GM12864 (cell line): ENCODE measurements around the gene EXOC3L1.

Experiments
- DNase-seq: peaks from one replicate; pipeline ENCODE4 v3.0.0-alpha.2; 2011; ENCODE audit warnings: low read depth
- H3K4me3 ChIP-seq: 2 replicates; pipeline ENCODE4 v1.5.1; 2011; ENCODE audit warnings: mild to moderate bottlenecking, low read depth, low read length, control low read depth
- TF ChIP-seq, protein P1 (sequence below): IDR thresholded peaks from 2 replicates; pipeline ENCODE4 v1.5.1; 2011; ENCODE audit warnings: low read depth, mild to moderate bottlenecking, moderate library complexity, low read length, control low read depth, inconsistent platforms; ENCODE audit errors: missing control alignments

Gene EXOC3L1

DNA sequence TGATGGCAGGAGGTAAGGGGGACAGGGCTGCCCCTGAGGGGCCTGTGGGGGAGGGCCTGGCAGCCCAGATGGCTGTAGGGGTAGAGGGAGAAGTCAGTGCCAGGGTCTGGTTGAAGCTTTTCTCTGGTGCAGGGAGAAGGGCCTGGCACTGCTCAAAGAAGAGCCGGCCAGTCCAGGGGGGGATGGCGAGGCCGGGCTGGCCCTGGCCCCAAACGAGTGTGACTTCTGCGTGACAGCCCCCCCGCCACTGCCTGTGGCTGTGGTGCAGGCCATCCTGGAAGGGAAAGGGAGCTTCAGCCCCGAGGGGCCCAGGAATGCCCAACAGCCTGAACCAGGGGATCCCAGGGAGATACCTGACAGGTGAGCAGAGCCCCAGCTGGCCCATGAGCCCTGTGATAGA is 22.3 kb downstream of the EXOC3L1 start:
- DNase-seq, result no peak
- TF ChIP-seq, protein P1, sequence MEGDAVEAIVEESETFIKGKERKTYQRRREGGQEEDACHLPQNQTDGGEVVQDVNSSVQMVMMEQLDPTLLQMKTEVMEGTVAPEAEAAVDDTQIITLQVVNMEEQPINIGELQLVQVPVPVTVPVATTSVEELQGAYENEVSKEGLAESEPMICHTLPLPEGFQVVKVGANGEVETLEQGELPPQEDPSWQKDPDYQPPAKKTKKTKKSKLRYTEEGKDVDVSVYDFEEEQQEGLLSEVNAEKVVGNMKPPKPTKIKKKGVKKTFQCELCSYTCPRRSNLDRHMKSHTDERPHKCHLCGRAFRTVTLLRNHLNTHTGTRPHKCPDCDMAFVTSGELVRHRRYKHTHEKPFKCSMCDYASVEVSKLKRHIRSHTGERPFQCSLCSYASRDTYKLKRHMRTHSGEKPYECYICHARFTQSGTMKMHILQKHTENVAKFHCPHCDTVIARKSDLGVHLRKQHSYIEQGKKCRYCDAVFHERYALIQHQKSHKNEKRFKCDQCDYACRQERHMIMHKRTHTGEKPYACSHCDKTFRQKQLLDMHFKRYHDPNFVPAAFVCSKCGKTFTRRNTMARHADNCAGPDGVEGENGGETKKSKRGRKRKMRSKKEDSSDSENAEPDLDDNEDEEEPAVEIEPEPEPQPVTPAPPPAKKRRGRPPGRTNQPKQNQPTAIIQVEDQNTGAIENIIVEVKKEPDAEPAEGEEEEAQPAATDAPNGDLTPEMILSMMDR, result no peak
- H3K4me3 ChIP-seq, result no peak overlapping the region

DNA sequence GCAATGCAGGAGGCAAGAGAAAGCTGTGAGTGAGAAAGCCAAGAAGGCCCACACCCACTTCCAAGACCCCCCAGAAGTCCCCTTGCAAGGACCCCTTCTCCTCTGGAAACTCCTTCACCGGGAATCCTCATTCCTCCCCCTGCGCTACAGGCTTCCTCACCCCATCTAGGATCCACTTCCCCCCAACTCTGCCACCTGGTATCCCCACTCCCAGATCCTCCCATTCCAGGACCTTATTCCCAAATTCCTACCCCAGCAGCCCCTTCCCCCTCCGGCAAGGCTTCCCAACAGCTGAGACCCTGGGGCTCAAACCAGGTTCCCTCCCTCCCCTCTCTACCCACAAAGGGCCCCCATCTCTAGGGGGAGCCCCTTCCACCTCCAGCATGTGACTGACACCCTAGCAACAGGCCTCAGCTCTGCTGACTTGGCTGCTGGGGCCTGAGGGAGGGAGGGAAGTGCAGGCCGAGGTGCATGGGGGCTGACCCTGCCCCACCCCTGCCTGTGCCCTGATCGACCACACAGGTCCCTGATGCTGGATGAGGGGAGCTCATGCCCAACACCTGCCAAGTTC is 23.3 kb downstream of the EXOC3L1 start:
- H3K4me3 ChIP-seq, result no peak overlapping the region
- TF ChIP-seq, protein P1, result no peak
- no peak for DNase-seq

DNA sequence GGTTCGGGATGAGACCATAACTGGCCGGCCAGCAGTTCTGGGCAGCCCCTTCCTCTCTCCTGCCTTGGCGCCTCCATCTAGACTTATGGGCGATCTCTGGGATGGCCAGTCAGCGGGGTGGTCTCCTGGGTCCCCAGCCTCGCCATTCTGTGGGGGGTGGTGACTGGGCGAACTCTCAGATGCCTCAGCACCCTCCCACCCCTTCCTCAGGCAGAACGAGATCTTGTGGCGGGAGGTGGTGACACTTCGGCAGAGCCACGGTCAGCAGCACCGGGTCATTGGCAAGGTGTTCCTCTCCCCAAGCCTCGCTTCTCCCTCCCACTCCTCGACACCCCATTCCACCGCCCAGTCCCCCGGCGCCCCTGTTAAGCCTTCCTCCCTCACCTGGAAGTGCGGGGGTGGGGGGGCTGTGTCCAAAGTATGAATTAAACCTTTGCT is 23.8 kb downstream of the EXOC3L1 start:
- TF ChIP-seq, protein P1, result no peak
- no peak for DNase-seq
- no peak overlapping the region for H3K4me3 ChIP-seq

DNA sequence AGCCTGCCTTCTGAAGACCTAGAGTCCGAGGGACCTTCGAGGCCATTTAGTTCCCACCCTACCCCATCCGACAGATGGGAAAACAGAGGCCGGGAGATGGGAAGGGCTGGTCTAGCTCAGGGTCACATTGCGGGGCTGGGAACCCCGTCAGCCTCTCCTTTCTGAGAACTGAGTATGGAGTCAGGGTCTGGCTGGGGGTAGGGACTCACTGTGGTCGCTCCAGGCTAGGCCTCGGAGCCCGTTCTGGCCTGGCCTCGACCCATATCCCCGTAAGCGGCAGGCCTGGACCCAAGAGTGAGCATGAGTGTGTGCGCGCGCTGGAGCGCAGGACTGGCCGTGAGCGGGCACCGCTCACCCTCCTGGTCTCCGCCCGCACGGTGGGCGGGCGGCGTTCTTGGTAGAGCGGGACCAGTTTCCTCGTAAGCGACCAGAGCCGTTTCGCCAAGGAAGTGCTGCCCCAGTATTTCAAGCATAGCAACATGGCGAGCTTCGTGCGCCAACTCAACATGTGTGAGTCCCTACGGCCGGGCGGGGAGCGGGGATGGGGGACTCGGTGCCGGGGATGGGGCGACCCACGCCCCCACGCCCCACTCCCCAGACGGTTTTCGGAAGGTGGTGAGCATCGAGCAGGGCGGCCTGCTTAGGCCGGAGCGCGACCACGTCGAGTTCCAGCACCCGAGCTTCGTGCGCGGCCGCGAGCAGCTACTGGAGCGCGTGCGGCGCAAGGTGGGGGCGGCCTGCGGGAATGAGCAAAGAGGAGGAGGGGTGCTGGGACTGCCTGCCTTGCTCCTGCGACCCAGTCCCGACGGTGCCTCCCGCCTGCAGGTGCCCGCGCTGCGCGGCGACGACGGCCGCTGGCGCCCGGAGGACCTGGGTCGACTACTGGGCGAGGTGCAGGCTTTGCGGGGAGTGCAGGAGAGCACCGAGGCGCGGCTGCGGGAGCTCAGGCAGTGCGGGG is 24.5 kb downstream of the EXOC3L1 start:
- DNase-seq, result no peak
- no peak overlapping the region for H3K4me3 ChIP-seq
- TF ChIP-seq, protein P1, result no peak

DNA sequence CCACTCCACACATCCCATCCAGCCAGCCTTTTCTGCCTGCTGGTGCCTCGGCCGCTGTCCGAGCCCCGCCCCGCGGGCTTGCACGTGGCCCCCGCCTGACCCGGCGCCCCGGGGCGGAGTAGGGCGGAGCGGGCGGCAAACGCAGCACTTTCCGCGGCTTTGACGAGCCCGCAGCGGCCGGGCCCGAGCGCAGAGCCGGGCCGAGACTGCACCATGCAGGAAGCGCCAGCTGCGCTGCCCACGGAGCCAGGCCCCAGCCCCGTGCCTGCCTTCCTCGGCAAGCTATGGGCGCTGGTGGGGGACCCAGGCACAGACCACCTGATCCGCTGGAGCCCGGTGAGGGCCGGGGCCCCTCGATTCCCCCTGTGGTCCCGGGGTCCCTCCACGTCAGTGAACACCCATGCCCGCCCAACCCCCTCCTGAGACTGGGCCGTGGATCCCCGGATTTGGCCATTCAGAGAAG is 25.3 kb downstream of the EXOC3L1 start, which contains the start of gene HSF4:
HSF4 (plus strand) TSS at position 147 of the 463 bp plus-strand sequence; CDS start at position 214, 67 bp downstream.
- peak within 1 kb of the TSS; percentile 42 for H3K4me3 ChIP-seq
- DNase-seq, result no peak
- TF ChIP-seq, protein P1, result no peak

DNA sequence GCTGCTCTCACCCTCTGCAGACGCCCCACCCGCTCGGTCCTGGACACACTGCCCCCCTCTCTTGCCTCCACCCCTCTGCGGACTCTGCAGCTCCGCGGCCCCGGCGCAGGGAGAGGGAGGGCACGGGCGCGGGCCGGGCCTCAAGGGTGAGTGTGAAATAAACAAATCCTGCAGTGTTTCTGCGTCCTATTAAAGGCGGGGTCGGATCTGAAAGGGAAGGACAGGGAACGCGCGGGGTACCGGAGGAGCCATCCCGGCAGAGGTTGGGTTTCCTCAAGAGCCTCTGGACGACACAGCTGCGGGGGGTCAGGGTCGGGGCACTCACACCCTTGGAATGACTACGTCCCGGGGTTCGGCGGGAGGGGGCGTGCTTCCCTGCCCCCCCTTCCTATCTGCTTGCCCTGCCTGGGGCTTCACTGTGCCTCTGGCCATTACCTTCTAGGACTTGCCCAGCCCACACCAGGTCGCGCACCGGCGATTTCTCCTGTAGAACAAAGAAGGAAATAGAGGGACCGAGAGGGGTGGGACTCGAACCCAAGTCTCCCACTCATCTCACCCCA is 25.9 kb downstream of the EXOC3L1 start:
- no peak for DNase-seq
- TF ChIP-seq, protein P1, result no peak
- H3K4me3 ChIP-seq, result peak overlapping the region; percentile 42; the same call in 1 of the 2 replicates
